Measurements from ENCODE around the gene SAC3D1. TPM values are rescaled to one million over a fixed set of nuclear protein-coding genes. Genes with fewer than 3 reads are reported as not detected.

SAC3D1 gene
- total and polyA plus RNA-seq, 9 of the 15 experiments (the other 6 are each of a cell fraction or from before 2014, with no cell fraction given): 0.20 to 35.2 (median 5.8) TPM

DNA sequence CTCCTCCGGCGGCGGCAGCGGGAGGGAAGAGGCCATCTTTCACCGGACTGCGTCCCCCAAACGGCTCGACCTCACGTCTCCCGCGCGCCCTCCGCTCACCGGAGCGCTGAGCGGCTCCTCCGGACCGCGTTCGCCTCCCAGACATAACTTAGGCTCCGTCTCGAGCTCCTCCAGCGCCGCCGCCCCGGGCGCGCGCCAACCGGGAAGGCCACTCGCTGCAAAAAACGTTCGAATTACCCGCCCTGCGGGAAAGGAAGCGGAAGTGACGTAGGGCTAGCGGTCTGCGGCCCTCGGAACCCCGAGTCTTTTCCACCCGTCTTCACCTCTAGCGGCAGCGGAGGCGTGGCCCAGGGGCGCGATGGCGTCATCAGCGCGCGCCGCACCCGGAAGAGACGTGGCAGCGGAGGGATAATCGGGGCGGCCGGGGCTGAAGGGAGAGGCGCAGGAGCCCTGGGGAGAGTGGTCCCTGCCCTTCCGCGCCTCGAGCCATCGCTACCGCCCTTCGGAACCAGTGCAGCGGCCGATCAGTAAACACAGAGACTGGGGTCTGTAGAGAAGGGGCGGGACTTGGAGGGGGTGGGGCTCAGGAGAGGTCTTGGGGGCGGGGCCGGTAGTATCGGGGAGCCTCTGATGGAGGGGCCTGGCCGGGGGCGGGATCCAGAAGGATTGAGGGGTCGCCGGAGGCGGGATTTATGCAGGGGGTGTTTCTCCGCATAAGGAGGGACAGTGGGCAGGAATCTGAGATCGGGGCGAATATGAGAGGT lies 43.0 kb downstream of the SAC3D1 start, which contains the start of the genes CDCA5 and ZFPL1 (continued):
- TF ChIP-seq, protein P1, sequence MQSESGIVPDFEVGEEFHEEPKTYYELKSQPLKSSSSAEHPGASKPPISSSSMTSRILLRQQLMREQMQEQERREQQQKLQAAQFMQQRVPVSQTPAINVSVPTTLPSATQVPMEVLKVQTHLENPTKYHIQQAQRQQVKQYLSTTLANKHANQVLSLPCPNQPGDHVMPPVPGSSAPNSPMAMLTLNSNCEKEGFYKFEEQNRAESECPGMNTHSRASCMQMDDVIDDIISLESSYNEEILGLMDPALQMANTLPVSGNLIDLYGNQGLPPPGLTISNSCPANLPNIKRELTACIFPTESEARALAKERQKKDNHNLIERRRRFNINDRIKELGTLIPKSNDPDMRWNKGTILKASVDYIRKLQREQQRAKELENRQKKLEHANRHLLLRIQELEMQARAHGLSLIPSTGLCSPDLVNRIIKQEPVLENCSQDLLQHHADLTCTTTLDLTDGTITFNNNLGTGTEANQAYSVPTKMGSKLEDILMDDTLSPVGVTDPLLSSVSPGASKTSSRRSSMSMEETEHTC (IDR thresholded peaks at IDR 0.05): no peak
- TF ChIP-seq LARP7 (IDR thresholded peaks at IDR 0.05) (no peak), ZC3H11A (IDR thresholded peaks at IDR 0.05; ENCODE audit: low read depth, low read length) (no peak), ELF4 (CRISPR knock-in tag; IDR thresholded peaks at IDR 0.05) (peak; percentile 96), SMAD2 (IDR thresholded peaks at IDR 0.05; ENCODE audit: low read depth, low read length) (no peak), POLR3A (IDR thresholded peaks at IDR 0.05; ENCODE audit: borderline replicate concordance, extremely low read depth, insufficient read depth, insufficient read length) (no peak), KAT7 (CRISPR knock-in tag; IDR thresholded peaks at IDR 0.05; ENCODE audit: borderline replicate concordance) (peak; percentile 84; the same call in 1 of the 2 replicates), ZNF146 (CRISPR knock-in tag; IDR thresholded peaks at IDR 0.05; ENCODE audit: unreplicated experiment) (no peak), GATA2 (CRISPR knock-in tag; IDR thresholded peaks at IDR 0.05) (no peak), TAF9B (IDR thresholded peaks at IDR 0.05; ENCODE audit: partially characterized antibody) (peak; percentile 72), ZNF175 (CRISPR knock-in tag; IDR thresholded peaks at IDR 0.05; ENCODE audit: low read depth) (no peak; the same call in 1 of the 2 replicates)
- TF ChIP-seq, protein P2, sequence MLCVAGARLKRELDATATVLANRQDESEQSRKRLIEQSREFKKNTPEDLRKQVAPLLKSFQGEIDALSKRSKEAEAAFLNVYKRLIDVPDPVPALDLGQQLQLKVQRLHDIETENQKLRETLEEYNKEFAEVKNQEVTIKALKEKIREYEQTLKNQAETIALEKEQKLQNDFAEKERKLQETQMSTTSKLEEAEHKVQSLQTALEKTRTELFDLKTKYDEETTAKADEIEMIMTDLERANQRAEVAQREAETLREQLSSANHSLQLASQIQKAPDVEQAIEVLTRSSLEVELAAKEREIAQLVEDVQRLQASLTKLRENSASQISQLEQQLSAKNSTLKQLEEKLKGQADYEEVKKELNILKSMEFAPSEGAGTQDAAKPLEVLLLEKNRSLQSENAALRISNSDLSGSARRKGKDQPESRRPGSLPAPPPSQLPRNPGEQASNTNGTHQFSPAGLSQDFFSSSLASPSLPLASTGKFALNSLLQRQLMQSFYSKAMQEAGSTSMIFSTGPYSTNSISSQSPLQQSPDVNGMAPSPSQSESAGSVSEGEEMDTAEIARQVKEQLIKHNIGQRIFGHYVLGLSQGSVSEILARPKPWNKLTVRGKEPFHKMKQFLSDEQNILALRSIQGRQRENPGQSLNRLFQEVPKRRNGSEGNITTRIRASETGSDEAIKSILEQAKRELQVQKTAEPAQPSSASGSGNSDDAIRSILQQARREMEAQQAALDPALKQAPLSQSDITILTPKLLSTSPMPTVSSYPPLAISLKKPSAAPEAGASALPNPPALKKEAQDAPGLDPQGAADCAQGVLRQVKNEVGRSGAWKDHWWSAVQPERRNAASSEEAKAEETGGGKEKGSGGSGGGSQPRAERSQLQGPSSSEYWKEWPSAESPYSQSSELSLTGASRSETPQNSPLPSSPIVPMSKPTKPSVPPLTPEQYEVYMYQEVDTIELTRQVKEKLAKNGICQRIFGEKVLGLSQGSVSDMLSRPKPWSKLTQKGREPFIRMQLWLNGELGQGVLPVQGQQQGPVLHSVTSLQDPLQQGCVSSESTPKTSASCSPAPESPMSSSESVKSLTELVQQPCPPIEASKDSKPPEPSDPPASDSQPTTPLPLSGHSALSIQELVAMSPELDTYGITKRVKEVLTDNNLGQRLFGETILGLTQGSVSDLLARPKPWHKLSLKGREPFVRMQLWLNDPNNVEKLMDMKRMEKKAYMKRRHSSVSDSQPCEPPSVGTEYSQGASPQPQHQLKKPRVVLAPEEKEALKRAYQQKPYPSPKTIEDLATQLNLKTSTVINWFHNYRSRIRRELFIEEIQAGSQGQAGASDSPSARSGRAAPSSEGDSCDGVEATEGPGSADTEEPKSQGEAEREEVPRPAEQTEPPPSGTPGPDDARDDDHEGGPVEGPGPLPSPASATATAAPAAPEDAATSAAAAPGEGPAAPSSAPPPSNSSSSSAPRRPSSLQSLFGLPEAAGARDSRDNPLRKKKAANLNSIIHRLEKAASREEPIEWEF (CRISPR knock-in tag; IDR thresholded peaks at IDR 0.05): no peak
- TF ChIP-seq, protein P3, sequence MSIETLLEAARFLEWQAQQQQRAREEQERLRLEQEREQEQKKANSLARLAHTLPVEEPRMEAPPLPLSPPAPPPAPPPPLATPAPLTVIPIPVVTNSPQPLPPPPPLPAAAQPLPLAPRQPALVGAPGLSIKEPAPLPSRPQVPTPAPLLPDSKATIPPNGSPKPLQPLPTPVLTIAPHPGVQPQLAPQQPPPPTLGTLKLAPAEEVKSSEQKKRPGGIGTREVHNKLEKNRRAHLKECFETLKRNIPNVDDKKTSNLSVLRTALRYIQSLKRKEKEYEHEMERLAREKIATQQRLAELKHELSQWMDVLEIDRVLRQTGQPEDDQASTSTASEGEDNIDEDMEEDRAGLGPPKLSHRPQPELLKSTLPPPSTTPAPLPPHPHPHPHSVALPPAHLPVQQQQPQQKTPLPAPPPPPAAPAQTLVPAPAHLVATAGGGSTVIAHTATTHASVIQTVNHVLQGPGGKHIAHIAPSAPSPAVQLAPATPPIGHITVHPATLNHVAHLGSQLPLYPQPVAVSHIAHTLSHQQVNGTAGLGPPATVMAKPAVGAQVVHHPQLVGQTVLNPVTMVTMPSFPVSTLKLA (conservative IDR thresholded peaks at IDR 0.05): peak; percentile 94 to 97
